HEK293 (cell line): Measurements from ENCODE around the gene HES7.
A peak's percentile ranks its signal among the peaks of the same experiment; 100 is the strongest.

Experiments
- GLIS1 ChIP-seq: fragments of 450-650 bp; formaldehyde crosslinking; IDR thresholded peaks from 2 replicates; pipeline ENCODE4 v1.5.1; 2016; ENCODE audit warnings: missing biosample characterization, missing genetic modification characterization
- KLF1 ChIP-seq: fragments of 450-650 bp; formaldehyde crosslinking; IDR thresholded peaks from 2 replicates; pipeline ENCODE4 v1.5.1; 2016; ENCODE audit warnings: missing biosample characterization, missing genetic modification characterization
- KLF10 ChIP-seq: fragments of 450-650 bp; IDR thresholded peaks from 2 replicates; pipeline ENCODE4 v1.5.1; 2018; ENCODE audit warnings: missing biosample characterization, mild to moderate bottlenecking, missing genetic modification characterization
- SP3 ChIP-seq: fragments of 450-650 bp; formaldehyde crosslinking; IDR thresholded peaks from 2 replicates; pipeline ENCODE4 v1.5.1; 2016; ENCODE audit warnings: missing biosample characterization, missing genetic modification characterization
- ZEB2 ChIP-seq: fragments of 450-650 bp; formaldehyde crosslinking; IDR thresholded peaks from 2 replicates; pipeline ENCODE4 v1.5.1; 2016; ENCODE audit warnings: missing biosample characterization, missing genetic modification characterization
- ZFHX2 ChIP-seq: fragments of 450-650 bp; formaldehyde crosslinking; conservative IDR thresholded peaks from 2 replicates; pipeline ENCODE4 v1.5.1; 2016; ENCODE audit warnings: missing biosample characterization, missing genetic modification characterization
- ZFP69B ChIP-seq: fragments of 450-650 bp; formaldehyde crosslinking; IDR thresholded peaks from 2 replicates; pipeline ENCODE4 v1.5.1; 2016; ENCODE audit warnings: missing biosample characterization, missing genetic modification characterization
- ZNF132 ChIP-seq: fragments of 450-650 bp; formaldehyde crosslinking; IDR thresholded peaks from 2 replicates; pipeline ENCODE4 v1.5.1; 2017; ENCODE audit warnings: missing biosample characterization, missing genetic modification characterization, borderline replicate concordance
- ZNF2 ChIP-seq: fragments of 450-650 bp; formaldehyde crosslinking; IDR thresholded peaks from 2 replicates; pipeline ENCODE4 v1.5.1; 2016; ENCODE audit warnings: missing biosample characterization, missing genetic modification characterization
- ZNF202 ChIP-seq: fragments of 450-650 bp; formaldehyde crosslinking; IDR thresholded peaks from 2 replicates; pipeline ENCODE4 v1.5.1; 2016; ENCODE audit warnings: missing biosample characterization, missing genetic modification characterization, borderline replicate concordance
- ZNF350 ChIP-seq: fragments of 450-650 bp; formaldehyde crosslinking; IDR thresholded peaks from 2 replicates; pipeline ENCODE4 v1.5.0; 2017; ENCODE audit warnings: missing biosample characterization, mild to moderate bottlenecking, missing genetic modification characterization
- ZNF629 ChIP-seq: fragments of 450-650 bp; formaldehyde crosslinking; IDR thresholded peaks from 2 replicates; pipeline ENCODE4 v1.5.1; 2017; ENCODE audit warnings: missing biosample characterization, missing genetic modification characterization
- ZNF777 ChIP-seq: fragments of 450-650 bp; formaldehyde crosslinking; IDR thresholded peaks from 2 replicates; pipeline ENCODE4 v1.5.1; 2017; ENCODE audit warnings: missing biosample characterization, missing genetic modification characterization, borderline replicate concordance
- TF ChIP-seq, protein P1 (sequence below): fragments of 450-650 bp; formaldehyde crosslinking; IDR thresholded peaks from 2 replicates; pipeline ENCODE4 v1.5.1; 2016; ENCODE audit warnings: missing biosample characterization, missing genetic modification characterization
- TF ChIP-seq, protein P2 (sequence below): fragments of 450-650 bp; formaldehyde crosslinking; IDR thresholded peaks from 2 replicates; pipeline ENCODE4 v1.5.1; 2016; ENCODE audit warnings: missing biosample characterization, missing genetic modification characterization
- TF ChIP-seq, protein P3 (sequence below): fragments of 450-650 bp; formaldehyde crosslinking; conservative IDR thresholded peaks from 2 replicates; pipeline ENCODE4 v1.5.1; 2016; ENCODE audit warnings: low read depth, missing biosample characterization, missing genetic modification characterization
- TF ChIP-seq, protein P4 (sequence below): fragments of 450-650 bp; formaldehyde crosslinking; IDR thresholded peaks from 2 replicates; pipeline ENCODE4 v1.5.1; 2017; ENCODE audit warnings: missing biosample characterization, missing genetic modification characterization

The HES7 gene

DNA sequence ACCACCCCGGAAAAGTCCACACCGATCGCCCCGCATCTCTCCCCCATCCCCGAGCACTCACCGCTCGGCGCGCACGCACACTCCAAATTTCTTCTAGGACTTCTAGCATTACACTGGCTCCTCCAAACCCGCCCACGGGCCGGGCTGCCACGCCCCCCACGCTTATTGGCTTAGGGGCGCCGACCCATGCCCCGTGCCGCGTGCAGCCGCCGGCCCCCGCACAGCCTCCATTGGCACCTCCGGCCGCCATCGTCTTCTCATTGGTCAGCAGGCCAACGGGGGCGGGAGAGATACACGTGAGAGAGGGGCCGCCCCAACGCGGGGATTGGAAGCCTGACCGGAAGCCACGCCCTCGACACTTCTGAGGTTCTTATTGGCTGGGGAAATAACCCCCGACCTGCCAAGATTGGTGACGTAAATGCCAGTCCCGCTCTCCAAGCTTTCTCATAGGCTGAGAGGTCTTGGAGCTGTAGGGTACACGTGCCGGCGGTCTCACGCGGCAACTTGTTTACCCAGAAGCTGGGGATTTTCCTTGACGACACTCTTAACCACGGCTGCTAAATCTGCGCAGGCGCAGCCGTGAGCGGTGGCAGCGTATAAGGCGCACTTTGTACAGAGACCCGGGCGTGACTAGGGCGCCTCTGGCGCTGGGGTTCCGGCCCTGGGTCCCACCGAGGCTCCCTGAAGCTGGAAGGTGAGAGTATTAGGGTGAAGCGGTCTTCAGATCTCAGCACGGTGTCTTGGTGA is 32.5 kb upstream of the HES7 start (continued):
- TF ChIP-seq, protein P1, sequence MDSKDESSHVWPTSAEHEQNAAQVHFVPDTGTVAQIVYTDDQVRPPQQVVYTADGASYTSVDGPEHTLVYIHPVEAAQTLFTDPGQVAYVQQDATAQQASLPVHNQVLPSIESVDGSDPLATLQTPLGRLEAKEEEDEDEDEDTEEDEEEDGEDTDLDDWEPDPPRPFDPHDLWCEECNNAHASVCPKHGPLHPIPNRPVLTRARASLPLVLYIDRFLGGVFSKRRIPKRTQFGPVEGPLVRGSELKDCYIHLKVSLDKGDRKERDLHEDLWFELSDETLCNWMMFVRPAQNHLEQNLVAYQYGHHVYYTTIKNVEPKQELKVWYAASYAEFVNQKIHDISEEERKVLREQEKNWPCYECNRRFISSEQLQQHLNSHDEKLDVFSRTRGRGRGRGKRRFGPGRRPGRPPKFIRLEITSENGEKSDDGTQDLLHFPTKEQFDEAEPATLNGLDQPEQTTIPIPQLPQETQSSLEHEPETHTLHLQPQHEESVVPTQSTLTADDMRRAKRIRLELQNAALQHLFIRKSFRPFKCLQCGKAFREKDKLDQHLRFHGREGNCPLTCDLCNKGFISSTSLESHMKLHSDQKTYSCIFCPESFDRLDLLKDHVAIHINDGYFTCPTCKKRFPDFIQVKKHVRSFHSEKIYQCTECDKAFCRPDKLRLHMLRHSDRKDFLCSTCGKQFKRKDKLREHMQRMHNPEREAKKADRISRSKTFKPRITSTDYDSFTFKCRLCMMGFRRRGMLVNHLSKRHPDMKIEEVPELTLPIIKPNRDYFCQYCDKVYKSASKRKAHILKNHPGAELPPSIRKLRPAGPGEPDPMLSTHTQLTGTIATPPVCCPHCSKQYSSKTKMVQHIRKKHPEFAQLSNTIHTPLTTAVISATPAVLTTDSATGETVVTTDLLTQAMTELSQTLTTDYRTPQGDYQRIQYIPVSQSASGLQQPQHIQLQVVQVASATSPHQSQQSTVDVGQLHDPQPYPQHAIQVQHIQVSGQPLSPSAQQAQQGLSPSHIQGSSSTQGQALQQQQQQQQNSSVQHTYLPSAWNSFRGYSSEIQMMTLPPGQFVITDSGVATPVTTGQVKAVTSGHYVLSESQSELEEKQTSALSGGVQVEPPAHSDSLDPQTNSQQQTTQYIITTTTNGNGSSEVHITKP: peak; percentile 81
- TF ChIP-seq GLIS1 (peak; percentile 74), SP3 (tag by site-specific recombination) (peak; percentile 96), ZEB2 (peak; percentile 51; the same call in 1 of the 2 replicates), ZNF2 (tag by site-specific recombination) (peak; percentile 42; the same call in 1 of the 2 replicates), ZNF132 (tag by site-specific recombination) (no peak), ZNF629 (peak; percentile 94), ZNF202 (tag by site-specific recombination) (no peak), ZNF777 (tag by site-specific recombination) (no peak), KLF10 (tag by site-specific recombination) (peak; percentile 100), ZNF350 (tag by site-specific recombination) (no peak), ZFHX2 (peak; percentile 99), ZFP69B (tag by site-specific recombination) (peak; percentile 94), KLF1 (tag by site-specific recombination) (peak; percentile 74)
- TF ChIP-seq, protein P2, sequence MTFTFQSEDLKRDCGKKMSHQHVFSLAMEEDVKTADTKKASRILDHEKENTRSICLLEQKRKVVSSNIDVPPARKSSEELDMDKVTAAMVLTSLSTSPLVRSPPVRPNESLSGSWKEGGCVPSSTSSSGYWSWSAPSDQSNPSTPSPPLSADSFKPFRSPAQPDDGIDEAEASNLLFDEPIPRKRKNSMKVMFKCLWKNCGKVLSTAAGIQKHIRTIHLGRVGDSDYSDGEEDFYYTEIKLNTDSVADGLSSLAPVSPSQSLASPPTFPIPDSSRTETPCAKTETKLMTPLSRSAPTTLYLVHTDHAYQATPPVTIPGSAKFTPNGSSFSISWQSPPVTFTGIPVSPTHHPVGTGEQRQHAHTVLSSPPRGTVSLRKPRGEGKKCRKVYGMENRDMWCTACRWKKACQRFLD: no peak
- TF ChIP-seq, protein P3, sequence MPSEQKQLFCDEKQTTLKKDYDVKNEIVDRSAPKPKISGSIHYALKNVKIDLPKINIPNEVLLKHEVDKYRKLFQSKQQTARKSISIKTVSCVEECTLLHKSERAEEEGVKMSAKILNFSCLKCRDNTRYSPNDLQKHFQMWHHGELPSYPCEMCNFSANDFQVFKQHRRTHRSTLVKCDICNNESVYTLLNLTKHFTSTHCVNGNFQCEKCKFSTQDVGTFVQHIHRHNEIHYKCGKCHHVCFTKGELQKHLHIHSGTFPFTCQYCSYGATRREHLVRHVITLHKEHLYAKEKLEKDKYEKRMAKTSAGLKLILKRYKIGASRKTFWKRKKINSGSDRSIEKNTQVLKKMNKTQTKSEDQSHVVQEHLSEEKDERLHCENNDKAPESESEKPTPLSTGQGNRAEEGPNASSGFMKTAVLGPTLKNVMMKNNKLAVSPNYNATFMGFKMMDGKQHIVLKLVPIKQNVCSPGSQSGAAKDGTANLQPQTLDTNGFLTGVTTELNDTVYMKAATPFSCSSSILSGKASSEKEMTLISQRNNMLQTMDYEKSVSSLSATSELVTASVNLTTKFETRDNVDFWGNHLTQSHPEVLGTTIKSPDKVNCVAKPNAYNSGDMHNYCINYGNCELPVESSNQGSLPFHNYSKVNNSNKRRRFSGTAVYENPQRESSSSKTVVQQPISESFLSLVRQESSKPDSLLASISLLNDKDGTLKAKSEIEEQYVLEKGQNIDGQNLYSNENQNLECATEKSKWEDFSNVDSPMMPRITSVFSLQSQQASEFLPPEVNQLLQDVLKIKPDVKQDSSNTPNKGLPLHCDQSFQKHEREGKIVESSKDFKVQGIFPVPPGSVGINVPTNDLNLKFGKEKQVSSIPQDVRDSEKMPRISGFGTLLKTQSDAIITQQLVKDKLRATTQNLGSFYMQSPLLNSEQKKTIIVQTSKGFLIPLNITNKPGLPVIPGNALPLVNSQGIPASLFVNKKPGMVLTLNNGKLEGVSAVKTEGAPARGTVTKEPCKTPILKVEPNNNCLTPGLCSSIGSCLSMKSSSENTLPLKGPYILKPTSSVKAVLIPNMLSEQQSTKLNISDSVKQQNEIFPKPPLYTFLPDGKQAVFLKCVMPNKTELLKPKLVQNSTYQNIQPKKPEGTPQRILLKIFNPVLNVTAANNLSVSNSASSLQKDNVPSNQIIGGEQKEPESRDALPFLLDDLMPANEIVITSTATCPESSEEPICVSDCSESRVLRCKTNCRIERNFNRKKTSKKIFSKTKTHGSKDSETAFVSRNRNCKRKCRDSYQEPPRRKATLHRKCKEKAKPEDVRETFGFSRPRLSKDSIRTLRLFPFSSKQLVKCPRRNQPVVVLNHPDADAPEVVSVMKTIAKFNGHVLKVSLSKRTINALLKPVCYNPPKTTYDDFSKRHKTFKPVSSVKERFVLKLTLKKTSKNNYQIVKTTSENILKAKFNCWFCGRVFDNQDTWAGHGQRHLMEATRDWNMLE (tag by site-specific recombination): no peak
- TF ChIP-seq, protein P4, sequence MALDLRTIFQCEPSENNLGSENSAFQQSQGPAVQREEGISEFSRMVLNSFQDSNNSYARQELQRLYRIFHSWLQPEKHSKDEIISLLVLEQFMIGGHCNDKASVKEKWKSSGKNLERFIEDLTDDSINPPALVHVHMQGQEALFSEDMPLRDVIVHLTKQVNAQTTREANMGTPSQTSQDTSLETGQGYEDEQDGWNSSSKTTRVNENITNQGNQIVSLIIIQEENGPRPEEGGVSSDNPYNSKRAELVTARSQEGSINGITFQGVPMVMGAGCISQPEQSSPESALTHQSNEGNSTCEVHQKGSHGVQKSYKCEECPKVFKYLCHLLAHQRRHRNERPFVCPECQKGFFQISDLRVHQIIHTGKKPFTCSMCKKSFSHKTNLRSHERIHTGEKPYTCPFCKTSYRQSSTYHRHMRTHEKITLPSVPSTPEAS (tag by site-specific recombination): no peak
